Sciatic nerve (tissue), 2 donors: ENCODE results near the gene ANO10. TPM values are rescaled to one million over a fixed set of nuclear protein-coding genes. Genes with fewer than 3 reads are reported as not detected.
"Not testable (repeated sequence)": the region's sequence is repeated elsewhere in the genome, so short reads cannot be mapped to it uniquely, and the experiment has no call there.

ENCODE experiments used
- ATAC-seq: fragments of 200-7000 bp; cut with Tn5 transposase; one replicate; pipeline ENCODE4 v1.9.1; 2020; ENCODE audit warnings: mild to moderate bottlenecking, moderate library complexity
- DNase-seq: peaks from one replicate; pipeline ENCODE4 v3.0.0-alpha.2; 2020; ENCODE audit warnings: low spot score
- intact Hi-C: fragments of 100-400 bp; cut with DNase I; formaldehyde crosslinking; loops from one replicate; pipeline ENCODE4 v1.14.2; 2022
- total RNA-seq: library from RNA; stranded (reverse); fragmentation: NEBNext Ultra II Directional; extraction: Animal tissue kit (Norgen Biotek cat#: 25700); gene quantifications from one replicate; pipeline ENCODE4 v1.2.1, GENCODE V29; 2021
- donor health status: DM: no; HTN: no; CAD: no.
- donor health status: DM: no; HTN: no; CAD: no.

The ANO10 gene
- total RNA-seq, 1 donor from 2014 or later = 30.9 TPM

DNA sequence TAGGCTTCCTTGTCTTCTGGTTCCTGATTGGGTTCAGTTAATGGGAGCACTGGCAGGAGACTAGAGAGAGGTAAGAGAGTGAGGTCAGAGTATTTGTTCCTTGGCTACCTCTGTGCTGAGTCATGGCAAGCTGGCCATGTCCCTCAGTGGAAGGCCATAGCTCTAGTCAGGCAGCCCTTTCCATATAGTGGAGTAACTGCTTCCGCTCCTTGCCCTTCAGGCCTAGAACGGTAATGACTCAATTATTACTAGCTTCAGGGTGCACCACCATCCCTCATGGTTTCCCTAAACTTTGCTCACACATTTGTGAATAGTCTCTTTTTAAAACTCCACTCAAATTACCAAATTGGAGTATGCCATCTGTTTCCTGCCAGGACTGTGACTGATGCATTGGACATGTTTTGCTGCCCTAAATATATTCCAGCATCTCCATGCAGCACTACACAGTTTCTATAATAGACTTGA, 10.5 kb upstream of the ANO10 start:
- no peak for DNase-seq
- no peak for ATAC-seq
- intact Hi-C loops = no loop called here

DNA sequence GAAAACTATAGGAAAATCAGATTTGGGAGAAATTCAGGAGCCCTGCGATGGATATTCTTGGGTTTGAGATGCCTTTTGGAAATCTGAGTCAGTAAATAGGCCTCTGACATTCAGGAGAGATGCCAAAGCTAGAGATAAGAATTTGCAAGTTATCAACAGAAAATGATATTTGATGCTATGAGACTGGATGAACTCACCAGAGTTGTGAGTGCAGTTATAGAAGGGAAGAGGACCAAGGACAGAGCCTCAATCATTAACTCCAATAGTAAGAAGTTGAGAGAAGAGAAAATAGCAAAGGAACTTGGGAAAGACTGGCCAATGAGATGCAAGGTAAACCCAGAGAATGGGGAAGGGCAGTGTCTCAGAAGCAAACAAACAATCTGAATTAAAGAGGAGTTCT, 7.9 kb upstream of the ANO10 start:
- no peak for DNase-seq
- ATAC-seq = no peak
- intact Hi-C loops = no loop called here

DNA sequence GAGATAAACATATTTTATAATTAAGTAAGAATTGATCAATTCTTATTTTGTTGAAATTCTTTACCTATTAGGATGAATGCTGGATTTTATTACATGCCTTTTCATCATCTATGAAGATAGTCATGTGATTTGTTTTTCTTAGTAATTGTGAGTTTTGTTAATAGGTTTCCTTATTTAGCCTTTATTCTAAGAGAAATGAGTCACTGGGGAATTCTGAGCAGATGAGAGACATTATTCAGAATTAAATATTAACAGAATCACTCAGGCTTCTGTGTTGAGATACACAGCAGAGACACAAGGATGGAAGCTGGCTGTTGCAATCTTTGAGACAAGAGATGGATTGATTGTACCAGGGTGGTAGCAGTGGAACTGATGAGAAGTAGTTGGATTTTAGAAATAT, 7.4 kb upstream of the ANO10 start:
- intact Hi-C loops = no loop called here
- DNase-seq (no peak), ATAC-seq (no peak)

DNA sequence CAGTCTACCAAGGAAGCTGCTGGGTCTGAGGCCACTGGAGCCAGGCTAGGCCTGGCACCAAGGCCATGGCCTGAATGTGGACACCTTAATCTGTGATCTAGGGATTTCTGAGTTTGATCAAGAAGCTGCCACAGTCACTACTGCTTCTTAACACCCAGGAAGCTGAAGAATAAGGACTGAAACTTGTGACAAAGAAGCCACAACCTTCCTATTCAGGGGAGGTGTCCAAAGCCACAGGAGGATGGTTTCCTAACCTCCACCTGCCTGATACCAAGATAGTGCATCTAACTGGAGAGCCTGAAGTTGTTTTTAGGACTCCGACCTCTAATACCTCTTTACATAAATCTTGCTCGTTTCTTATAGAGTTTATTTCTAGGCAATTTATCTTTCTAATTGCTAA, 5.5 kb upstream of the ANO10 start:
- intact Hi-C loops = no loop called here

DNA sequence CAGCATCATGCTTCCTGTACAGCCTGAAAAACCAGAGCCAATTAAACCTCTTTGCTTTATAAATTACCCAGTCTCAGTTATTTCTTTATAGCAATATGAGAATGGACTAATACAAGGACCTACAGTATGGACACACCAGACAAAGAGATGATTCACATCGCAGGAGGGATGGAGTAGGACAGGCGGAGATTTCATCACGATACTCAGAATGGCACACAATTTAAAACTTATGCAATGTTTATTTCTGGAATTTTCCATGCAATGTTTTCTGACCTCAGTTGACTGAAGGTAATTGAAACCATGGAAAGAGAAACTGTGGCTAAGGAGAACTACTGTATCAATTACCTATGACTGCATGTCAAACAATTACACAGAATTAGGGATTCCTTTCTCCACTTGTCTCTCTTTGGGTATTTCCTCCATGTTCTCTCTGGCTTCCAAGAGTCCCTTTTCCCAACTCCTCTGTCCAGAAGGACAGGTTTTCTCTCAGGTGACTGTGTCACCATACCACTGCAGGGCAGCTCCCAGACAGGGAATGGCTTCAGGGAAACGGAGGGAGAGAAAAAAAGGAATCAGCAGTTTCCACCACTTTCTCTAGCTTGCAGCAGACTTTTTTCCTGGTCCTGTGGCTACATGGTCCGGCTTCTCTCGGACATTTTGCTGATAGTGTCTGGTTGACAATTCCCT, 3.0 kb upstream of the ANO10 start:
- DNase-seq = no peak
- ATAC-seq = no peak
- intact Hi-C loops = no loop called here

More for the DNA sequence above, 5.5 kb upstream of the ANO10 start:
- ATAC-seq = no peak
- DNase-seq = no peak

DNA sequence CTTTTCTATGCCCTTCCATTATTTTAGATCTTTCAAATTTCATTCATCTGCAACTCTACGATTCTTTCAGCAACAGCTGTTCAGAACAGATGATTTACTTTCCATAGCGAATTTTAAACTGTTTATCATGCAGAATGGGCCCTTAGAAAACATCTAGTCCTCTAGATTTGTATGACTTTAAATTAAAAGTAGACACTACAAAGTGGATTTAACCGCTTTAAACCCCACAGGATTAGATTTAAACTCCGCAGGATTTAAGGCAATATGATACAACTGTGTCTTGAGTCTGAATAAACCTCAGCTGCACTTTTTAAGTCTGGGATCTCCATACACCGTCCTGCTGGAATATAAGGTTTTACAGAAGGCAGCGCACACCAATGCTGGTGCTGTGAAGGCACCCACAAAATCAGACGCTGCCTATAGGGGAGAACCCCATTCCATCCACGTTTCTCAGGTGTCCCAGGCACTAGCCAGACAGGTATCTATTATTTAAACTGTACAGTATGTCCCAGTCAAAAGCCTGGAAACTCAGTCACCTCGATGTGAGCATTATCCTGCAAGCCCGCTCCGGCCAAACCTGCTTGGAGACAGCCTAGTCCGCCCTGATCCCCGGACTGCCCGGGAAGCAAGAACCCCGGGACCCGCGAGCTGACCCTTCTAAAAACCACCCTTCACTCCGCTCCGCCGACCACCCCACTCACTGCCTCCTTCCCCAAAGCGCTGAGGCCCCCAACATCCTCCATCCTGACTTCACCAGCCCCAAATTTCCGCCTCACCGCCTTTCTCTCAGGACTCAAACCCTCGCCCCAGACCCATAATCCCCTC, 768 bp downstream of the ANO10 start:
- intact Hi-C loops = no loop called here
- ATAC-seq = no peak

DNA sequence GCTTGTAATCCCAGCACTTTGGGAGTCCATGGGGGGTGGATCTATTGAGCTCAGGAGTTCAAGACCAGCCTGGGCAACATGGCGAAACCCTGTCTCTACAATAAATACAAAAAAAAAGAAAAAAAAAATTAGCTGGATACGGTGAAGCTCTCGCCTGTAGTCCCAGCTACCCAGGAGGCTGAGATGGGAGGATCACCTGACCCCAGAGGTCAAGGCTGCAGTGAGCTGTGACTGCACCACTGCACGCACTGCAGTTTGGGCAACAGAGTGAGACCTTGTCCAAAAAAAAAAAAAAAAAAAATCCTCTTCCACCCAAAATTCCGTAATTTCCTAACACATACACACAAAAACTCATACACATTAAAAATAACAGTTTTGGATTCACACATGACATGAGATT, 2.2 kb downstream of the ANO10 start:
- intact Hi-C loops = no loop called here
- no peak for DNase-seq
- ATAC-seq = no peak

More for the DNA sequence above, 768 bp downstream of the ANO10 start:
- DNase-seq = no peak

DNA sequence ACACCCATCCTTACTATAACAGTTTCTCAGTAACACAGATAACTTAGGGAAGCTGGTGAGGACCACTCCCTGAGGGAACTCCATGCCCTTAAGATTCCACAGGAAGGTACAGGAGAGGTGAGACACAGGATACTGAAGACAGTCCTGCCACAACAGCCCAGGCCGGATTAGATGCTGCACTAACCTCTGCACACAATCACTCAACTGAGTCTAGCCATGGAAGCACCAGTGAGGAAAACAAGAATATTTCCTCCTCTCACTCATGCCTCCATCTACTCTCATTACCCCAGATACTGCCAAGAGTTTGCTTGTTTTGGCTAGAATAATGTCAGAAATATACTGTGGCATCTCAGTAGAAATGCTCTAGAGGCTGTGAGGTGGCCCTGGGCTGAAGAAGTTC, 3.7 kb downstream of the ANO10 start:
- DNase-seq (no peak), ATAC-seq (no peak)
- intact Hi-C loops = no loop called here

DNA sequence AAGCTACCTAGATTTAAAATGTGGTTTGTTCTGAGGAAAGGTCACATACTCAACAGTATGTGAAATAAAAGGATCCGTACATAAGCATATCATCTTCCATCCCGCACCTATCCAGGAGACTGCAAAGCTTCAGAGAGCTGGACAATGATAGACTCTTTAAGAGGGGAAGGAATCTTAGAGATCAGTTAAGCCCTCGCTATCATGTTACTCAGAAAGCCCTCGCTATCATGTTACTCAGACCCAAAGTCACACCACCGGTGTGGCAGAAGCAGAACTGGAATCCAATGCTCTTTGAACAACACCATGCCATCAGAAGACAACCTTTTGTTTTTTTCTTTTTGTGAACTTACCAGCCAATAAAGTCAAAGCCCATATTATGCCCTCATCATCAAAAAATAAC, 5.8 kb downstream of the ANO10 start:
- ATAC-seq = no peak
- DNase-seq = no peak
- intact Hi-C loops = no loop called here

DNA sequence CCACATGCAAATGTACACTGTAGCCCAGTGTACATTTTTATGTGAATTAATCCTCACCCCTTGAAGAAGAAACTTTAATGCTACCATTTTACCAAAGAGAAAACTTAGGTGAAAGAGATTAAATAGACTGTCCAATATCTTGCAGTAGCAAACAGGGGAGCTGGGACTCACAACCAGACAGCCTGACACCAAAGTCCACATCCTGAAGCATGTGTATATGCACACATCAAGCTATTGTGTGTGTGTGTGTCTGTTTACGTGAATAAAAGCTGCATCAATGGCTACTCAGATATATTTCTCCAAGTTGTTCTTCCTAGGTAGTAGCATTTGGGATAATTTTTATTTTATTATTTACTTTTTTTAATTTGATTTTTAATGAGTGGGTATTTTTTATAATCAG, 6.7 kb downstream of the ANO10 start:
- DNase-seq (no peak), ATAC-seq (no peak)
- intact Hi-C loops = no loop called here

DNA sequence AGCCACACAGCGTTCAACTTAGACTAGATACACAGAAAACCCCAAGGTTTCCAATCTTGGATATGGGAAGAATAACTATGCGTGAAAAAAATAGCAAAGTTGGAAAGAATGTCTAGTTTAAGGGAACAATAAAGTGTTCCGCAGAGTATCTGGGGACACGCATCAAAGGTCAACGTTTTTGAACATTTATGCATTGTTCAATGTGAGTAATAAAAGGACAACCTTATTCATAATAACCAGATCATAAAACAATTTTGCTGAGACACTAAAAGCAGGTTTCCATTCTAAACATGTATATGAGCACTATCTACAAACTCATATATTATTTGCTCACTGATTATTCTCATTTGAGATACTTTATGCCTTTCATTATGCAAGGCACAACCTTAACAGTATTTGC, 7.8 kb downstream of the ANO10 start:
- DNase-seq (no peak), ATAC-seq (no peak)
- intact Hi-C loops = no loop called here

DNA sequence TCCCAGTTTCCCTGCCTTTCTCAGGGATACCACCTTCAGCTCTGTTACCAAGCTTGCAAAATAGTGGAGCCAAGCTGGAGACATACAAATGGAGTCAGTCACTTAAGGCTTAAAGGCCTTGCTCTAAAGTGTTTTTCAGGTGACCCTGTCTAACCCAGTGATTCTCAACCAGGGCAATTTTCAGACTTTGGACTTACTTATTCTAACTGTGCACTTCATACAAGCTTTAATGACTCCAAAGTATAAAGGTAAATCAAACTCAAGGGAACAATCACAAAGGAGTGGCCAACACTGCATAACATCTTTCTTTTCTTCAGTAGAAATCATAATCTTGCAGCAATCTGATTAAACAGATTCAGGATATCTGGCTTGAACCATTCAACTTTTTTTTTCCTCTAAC, 9.4 kb downstream of the ANO10 start:
- DNase-seq (no peak), ATAC-seq (no peak)
- intact Hi-C loops = no loop called here

DNA sequence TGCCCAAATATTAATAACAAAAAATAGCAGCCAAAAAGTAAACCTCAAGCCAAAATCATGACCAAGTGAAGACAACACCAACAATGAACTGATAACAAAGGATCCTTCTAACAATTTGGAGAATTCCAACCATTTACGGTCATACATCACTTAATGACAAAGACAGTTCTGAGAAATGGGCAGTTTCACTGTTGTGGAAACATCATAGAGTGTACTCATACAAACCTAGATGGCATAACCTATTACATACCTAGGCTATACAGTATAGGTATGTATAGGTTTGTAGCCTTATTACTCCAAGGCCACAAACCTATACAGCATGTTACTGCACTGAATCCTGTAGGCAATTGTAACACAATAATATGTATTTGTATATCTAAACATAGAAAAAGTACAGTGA, 12.4 kb downstream of the ANO10 start:
- DNase-seq (no peak), ATAC-seq (no peak)
- intact Hi-C loops = no loop called here

DNA sequence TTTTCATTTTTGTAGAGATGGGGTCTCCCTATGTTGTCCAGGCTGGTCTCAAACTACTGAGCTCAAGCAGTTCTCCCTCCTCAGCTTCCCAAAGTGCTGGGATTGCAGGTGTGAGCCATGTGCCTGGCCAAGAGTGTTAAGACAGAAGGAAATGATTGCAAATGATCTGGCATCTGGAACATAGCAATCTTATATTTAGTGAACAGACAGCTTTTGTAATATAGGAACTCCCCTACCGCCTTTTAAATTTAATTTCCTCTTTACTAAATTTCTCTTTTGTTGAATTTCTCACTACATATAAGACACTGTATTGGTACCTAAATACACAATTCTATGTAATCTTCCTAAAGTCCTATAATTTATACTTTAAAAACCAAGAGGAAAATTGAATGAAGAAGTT, 13.1 kb downstream of the ANO10 start:
- intact Hi-C loops = no loop called here

DNA sequence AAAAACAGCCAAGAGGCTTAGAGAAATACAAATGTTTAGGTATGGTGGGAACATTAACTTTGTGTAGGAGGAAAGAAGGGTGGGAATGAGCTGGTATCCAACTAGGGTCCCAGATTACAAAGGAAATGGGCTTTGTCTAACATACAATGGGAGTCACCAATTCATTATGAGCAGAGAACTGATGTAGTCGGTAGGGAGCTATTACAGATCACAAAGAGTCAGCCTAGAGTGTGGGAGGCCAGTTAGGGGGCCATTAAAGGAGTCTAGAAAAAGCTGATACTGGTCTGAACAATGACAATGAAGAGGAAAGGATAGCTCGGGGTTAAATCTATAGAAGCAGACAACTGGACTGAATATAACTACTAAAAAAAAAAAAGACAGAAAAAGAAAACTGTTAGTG, 15.5 kb downstream of the ANO10 start:
- DNase-seq = no peak
- intact Hi-C loops = no loop called here
- no peak for ATAC-seq

More for the DNA sequence above, 13.1 kb downstream of the ANO10 start:
- DNase-seq (no peak), ATAC-seq (no peak)

DNA sequence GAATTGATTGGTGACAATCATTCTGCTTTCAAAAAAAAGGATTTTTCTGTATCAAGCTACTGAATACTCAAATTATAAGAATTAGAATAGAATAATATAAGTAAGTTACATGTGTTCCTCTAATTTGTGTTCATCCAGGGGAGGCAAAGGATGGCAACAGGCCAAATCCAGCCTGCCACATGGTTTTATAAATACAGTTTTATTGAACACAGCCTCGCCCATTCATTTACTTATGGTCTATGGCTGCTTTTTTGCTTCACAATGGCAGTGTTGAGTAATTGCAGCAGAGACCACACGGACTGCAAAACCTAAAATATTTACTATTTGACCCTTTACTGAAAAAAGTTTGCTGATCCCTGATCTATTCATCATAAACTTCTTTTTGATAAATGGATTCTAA, 21.9 kb downstream of the ANO10 start:
- intact Hi-C loops, ATAC-seq, DNase-seq: not testable (repeated sequence)

DNA sequence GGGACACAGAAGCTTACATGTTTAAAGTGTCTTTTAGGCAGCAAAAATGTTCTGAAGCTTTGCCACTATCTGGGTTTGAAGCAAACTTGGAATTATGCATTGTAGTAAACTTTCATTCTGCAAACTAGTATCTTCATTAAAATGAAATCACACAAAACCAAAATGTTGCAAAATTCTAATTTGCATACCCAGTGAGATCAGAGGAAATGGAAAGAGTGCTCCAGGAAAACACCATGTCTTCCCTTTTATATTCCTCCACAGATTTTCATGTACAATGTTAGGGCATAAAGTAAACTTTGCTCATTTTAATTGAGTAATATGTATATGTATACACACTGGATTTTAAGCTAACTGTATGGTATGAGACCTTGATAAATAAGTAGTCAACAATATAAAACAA, 23.9 kb downstream of the ANO10 start:
- intact Hi-C loops = no loop called here
- no peak for ATAC-seq
- no peak for DNase-seq

DNA sequence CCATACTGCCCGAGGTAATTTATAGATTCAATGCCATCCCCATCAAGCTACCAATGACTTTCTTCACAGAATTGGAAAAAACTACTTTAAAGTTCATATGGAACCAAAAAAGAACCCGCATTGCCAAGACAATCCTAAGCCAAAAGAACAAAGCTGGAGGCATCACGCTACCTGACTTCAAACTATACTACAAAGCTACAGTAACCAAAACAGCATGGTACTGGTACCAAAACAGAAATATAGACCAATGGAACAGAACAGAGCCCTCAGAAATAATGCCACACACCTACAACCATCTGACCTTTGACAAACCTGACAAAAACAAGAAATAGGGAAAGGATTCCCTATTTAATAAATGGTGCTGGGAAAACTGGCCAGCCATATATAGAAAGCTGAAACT, 25.6 kb downstream of the ANO10 start:
- intact Hi-C loops, ATAC-seq, DNase-seq: not testable (repeated sequence)

DNA sequence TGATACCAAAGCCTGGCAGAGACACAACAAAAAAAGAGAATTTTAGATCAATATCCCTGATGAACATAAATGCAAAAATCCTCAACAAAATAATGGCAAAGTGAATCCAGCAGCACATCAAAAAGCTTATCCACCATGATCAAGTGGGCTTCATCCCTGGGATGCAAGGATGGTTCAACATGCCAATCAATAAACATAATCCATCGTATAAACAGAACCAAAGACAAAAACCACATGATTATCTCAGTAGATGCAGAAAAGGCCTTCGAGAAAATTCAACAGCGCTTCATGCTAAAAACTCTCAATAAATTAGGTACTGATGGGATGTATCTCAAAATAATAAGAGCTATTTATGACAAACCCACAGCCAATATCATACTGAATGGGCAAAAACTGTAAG, 26.5 kb downstream of the ANO10 start:
- intact Hi-C loops, DNase-seq, ATAC-seq: not testable (repeated sequence)

DNA sequence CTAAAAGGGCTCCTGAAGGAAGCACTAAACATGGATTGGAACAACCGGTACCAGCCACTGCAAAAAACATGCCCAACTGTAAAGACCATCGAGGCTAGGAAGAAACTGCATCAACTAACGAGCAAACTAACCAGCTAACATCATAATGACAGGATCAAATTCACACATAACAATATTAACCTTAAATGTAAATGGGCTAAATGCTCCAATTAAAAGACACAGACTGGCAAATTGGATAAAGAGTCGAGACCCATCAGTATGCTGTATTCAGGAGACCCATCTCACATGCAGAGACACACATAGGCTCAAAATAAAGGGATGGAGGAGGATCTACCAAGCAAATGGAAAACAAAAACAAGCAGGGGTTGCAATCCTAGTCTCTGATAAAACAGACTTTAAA, 28.2 kb downstream of the ANO10 start:
- intact Hi-C loops, ATAC-seq, DNase-seq: not testable (repeated sequence)
